HL-60 (cell line): Measurements from ENCODE around the gene MAPT.

ENCODE experiments used
- DNase-seq, 2 experiments: peaks; one replicate each; pipeline ENCODE4 v3.0.0-alpha.2; 2010 to 2020; ENCODE audit warnings: low read depth in 1 of 2, low spot score in 1 of 2
- H3K27ac ChIP-seq: fragments of 250-450 bp; sonication (Bioruptor Pico); replicated peaks from 2 replicates; pipeline ENCODE4 v1.5.1; 2020; ENCODE audit warnings: mild to moderate bottlenecking, moderate library complexity
- H3K27me3 ChIP-seq: fragments of 250-450 bp; sonication (Bioruptor Pico); 2 replicates; pipeline ENCODE4 v1.5.1; 2021; ENCODE audit warnings: mild to moderate bottlenecking, moderate library complexity; ENCODE audit not compliant: insufficient read depth, poor library complexity, severe bottlenecking
- H3K4me3 ChIP-seq: replicated peaks from 2 replicates; pipeline ENCODE4 v1.5.1; 2011; ENCODE audit warnings: mild to moderate bottlenecking, control low read depth, low read length; ENCODE audit not compliant: insufficient read depth
- CTCF ChIP-seq: IDR thresholded peaks from one replicate; pipeline ENCODE4 v1.5.1; 2011; ENCODE audit warnings: low read length, control low read depth, inconsistent platforms; ENCODE audit not compliant: insufficient read depth
- GABPA ChIP-seq: IDR thresholded peaks from 2 replicates; pipeline ENCODE4 v1.6.1; 2012; ENCODE audit warnings: low read depth
- POLR2AphosphoS5 ChIP-seq: IDR thresholded peaks from 2 replicates; pipeline ENCODE4 v1.6.1; 2012; ENCODE audit warnings: low read depth
- SPI1 ChIP-seq: IDR thresholded peaks from 2 replicates; pipeline ENCODE4 v1.6.1; 2012; ENCODE audit warnings: low read depth, mild to moderate bottlenecking, borderline replicate concordance
- TF ChIP-seq, protein P1 (sequence below): IDR thresholded peaks from 2 replicates; pipeline ENCODE4 v1.6.1; 2012; ENCODE audit warnings: low read depth; ENCODE audit not compliant: insufficient replicate concordance

MAPT gene

GRCh38 chr17:46045639-46046038, 151.3 kb downstream of the MAPT start:
- H3K27ac ChIP-seq, result peak overlapping the region; percentile 50
- DNase-seq, result no peak
- H3K4me3 ChIP-seq, result no peak overlapping the region
- TF ChIP-seq POLR2AphosphoS5 (no peak), CTCF (no peak), GABPA (no peak), SPI1 (no peak)
- TF ChIP-seq, protein P1, sequence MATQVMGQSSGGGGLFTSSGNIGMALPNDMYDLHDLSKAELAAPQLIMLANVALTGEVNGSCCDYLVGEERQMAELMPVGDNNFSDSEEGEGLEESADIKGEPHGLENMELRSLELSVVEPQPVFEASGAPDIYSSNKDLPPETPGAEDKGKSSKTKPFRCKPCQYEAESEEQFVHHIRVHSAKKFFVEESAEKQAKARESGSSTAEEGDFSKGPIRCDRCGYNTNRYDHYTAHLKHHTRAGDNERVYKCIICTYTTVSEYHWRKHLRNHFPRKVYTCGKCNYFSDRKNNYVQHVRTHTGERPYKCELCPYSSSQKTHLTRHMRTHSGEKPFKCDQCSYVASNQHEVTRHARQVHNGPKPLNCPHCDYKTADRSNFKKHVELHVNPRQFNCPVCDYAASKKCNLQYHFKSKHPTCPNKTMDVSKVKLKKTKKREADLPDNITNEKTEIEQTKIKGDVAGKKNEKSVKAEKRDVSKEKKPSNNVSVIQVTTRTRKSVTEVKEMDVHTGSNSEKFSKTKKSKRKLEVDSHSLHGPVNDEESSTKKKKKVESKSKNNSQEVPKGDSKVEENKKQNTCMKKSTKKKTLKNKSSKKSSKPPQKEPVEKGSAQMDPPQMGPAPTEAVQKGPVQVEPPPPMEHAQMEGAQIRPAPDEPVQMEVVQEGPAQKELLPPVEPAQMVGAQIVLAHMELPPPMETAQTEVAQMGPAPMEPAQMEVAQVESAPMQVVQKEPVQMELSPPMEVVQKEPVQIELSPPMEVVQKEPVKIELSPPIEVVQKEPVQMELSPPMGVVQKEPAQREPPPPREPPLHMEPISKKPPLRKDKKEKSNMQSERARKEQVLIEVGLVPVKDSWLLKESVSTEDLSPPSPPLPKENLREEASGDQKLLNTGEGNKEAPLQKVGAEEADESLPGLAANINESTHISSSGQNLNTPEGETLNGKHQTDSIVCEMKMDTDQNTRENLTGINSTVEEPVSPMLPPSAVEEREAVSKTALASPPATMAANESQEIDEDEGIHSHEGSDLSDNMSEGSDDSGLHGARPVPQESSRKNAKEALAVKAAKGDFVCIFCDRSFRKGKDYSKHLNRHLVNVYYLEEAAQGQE, result no peak
- no peaks in the 10 kb centered on the region for H3K27me3 ChIP-seq

- H3K27me3 ChIP-seq, result no peaks in the 10 kb centered on the region
- TF ChIP-seq CTCF, result no peak
- TF ChIP-seq GABPA, result no peak
- no peak for DNase-seq
- H3K27ac ChIP-seq, result no peak overlapping the region
- no peak overlapping the region for H3K4me3 ChIP-seq
Observed at GRCh38 chr17:46046957-46047356, 152.6 kb downstream of the MAPT start.

- TF ChIP-seq, protein P1, result no peak
- TF ChIP-seq GABPA, result no peak
- TF ChIP-seq POLR2AphosphoS5, result no peak
- no peak for TF ChIP-seq SPI1
- H3K27ac ChIP-seq, result no peak overlapping the region
- no peaks in the 10 kb centered on the region for H3K27me3 ChIP-seq
- no peak for DNase-seq
- H3K4me3 ChIP-seq, result no peak overlapping the region
Observed at GRCh38 chr17:46047398-46047797, 153.0 kb downstream of the MAPT start.

DNA sequence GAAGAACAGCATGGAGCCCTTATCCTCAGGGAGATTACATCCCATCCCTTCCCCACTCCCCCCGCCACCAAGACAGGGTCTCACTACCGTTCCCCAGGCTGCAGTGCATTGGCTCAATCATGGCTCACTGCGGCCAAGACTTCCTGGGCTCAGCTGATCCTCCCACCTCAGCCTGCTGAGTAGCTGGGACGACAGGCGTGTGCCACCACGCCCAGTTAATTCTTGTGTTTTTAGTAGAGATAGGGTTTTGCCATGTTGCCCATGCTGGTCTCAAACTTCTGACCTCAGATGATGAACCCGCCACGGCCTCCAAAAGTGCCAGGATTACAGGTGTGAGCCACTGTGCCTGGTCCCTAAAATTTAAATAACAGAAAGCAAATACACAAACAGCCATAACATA, 153.5 kb downstream of the MAPT start:
- TF ChIP-seq SPI1, result no peak
- no peak for TF ChIP-seq CTCF
- TF ChIP-seq, protein P1, result no peak
- no peak for TF ChIP-seq POLR2AphosphoS5
- no peak for TF ChIP-seq GABPA
- Histone ChIP-seq H3K4me3 (no peak overlapping the region), H3K27ac (no peak overlapping the region), H3K27me3 (no peaks in the 10 kb centered on the region)
- no peak for DNase-seq
